Upper lobe of left lung (tissue), 4 donors: ENCODE results near the gene ITGA11.

Experiments used
- CTCF ChIP-seq, 6 experiments: fragments of 450-650 bp in 4 of 6; fragments of 200-600 bp in 2 of 6; sonication (generic) in 2 of 6; IDR thresholded peaks; one replicate each; pipeline ENCODE4 v1.5.1; 2016 to 2019; ENCODE audit warnings: antibody characterized with exemption in 6 of 6
- EP300 ChIP-seq, 4 donors: sonication (generic); formaldehyde crosslinking; IDR thresholded peaks; one replicate each; pipeline ENCODE4 v1.5.1; 2017; ENCODE audit warnings: antibody characterized with exemption in 4 of 4, control low read depth in 2 of 4

GRCh38 chr15:68332266-68332665 lies 99.7 kb downstream of the ITGA11 start:
- TF ChIP-seq CTCF (IDR thresholded peaks at IDR 0.05) (no peak), EP300 (IDR thresholded peaks at IDR 0.05) (no peak)
